ENCODE measurements around the gene PLXDC2. TPM values are rescaled to one million over a fixed set of nuclear protein-coding genes. Genes with fewer than 3 reads are reported as not detected.

PLXDC2 gene
- total RNA-seq, 3 donors from 2014 or later (not counting 1 experiment from before 2014, with no cell fraction given) = 16.9 to 22.9 (median 21.6) TPM

- Mint-ChIP-seq H3K4me3 (no peak overlapping the region), H3K36me3 (no peaks in the 10 kb centered on the region), H3K4me1 (peaks cover 1% of the 10 kb centered on the region in 2 donors), H3K27me3 (ENCODE audit: low read depth in 2 of 2) (no peaks in the 10 kb centered on the region), H3K9me3 (no peaks in the 10 kb centered on the region), H3K27ac (no peak overlapping the region)
- H3K4me3 ChIP-seq (ENCODE audit: low read length) = no peak overlapping the region
- H3K4me1 ChIP-seq (ENCODE audit: control insufficient read depth, insufficient read depth, low read length) = no peaks in the 10 kb centered on the region
- intact Hi-C loops (cut with micrococcal nuclease) = no loop called here
- no peak overlapping the region for H3K27ac ChIP-seq (ENCODE audit: low read length)
- no peaks in the 10 kb centered on the region for H3K27me3 ChIP-seq (ENCODE audit: control insufficient read depth, insufficient read depth, low read length)
- 100% methylated on average over 1 of the region's 2 CpGs for WGBS (ENCODE audit: insufficient coverage)
- H3K36me3 ChIP-seq (ENCODE audit: control insufficient read depth, insufficient read depth, low read length) = no peaks in the 10 kb centered on the region
- no peaks in the 10 kb centered on the region for H3K9me3 ChIP-seq (ENCODE audit: control insufficient read depth, insufficient read depth, low read length)
- no peak for DNase-seq
- no peak for ATAC-seq
- TF ChIP-seq, protein P1, sequence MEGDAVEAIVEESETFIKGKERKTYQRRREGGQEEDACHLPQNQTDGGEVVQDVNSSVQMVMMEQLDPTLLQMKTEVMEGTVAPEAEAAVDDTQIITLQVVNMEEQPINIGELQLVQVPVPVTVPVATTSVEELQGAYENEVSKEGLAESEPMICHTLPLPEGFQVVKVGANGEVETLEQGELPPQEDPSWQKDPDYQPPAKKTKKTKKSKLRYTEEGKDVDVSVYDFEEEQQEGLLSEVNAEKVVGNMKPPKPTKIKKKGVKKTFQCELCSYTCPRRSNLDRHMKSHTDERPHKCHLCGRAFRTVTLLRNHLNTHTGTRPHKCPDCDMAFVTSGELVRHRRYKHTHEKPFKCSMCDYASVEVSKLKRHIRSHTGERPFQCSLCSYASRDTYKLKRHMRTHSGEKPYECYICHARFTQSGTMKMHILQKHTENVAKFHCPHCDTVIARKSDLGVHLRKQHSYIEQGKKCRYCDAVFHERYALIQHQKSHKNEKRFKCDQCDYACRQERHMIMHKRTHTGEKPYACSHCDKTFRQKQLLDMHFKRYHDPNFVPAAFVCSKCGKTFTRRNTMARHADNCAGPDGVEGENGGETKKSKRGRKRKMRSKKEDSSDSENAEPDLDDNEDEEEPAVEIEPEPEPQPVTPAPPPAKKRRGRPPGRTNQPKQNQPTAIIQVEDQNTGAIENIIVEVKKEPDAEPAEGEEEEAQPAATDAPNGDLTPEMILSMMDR (IDR thresholded peaks at IDR 0.05) = no peak
These were observed 170.4 kb downstream of the PLXDC2 start for GRCh38 chr10:19986591-19986990.

- Mint-ChIP-seq H3K4me3 (no peak overlapping the region), H3K36me3 (no peaks in the 10 kb centered on the region), H3K27ac (no peak overlapping the region), H3K4me1 (peaks cover 6% of the 10 kb centered on the region in 2 donors), H3K27me3 (ENCODE audit: low read depth in 2 of 2) (no peaks in the 10 kb centered on the region), H3K9me3 (no peaks in the 10 kb centered on the region)
- H3K4me1 ChIP-seq (ENCODE audit: control insufficient read depth, insufficient read depth, low read length) = no peaks in the 10 kb centered on the region
- no peaks in the 10 kb centered on the region for H3K27me3 ChIP-seq (ENCODE audit: control insufficient read depth, insufficient read depth, low read length)
- DNase-seq (no peak), ATAC-seq (no peak)
- H3K9me3 ChIP-seq (ENCODE audit: control insufficient read depth, insufficient read depth, low read length) = no peaks in the 10 kb centered on the region
- intact Hi-C loops (cut with micrococcal nuclease) = no loop called here
- TF ChIP-seq, protein P1 (IDR thresholded peaks at IDR 0.05) = no peak
- no CpG with 5 or more reads among the region's 1 CpG for WGBS (ENCODE audit: insufficient coverage)
- H3K27ac ChIP-seq (ENCODE audit: low read length) = no peak overlapping the region
- H3K4me3 ChIP-seq (ENCODE audit: low read length) = no peak overlapping the region
- no peaks in the 10 kb centered on the region for H3K36me3 ChIP-seq (ENCODE audit: control insufficient read depth, insufficient read depth, low read length)
These were observed 171.7 kb downstream of the PLXDC2 start for GRCh38 chr10:19987931-19988330.

GRCh38 chr10:19993714-19994315, 177.6 kb downstream of the PLXDC2 start:
- no peaks in the 10 kb centered on the region for H3K27me3 Mint-ChIP-seq (ENCODE audit: low read depth in 2 of 2)
- Histone ChIP-seq H3K27me3 (ENCODE audit: control insufficient read depth, insufficient read depth, low read length) (no peaks in the 10 kb centered on the region), H3K27ac (ENCODE audit: low read length) (no peak overlapping the region), H3K9me3 (ENCODE audit: control insufficient read depth, insufficient read depth, low read length) (no peaks in the 10 kb centered on the region), H3K4me1 (ENCODE audit: control insufficient read depth, insufficient read depth, low read length) (no peaks in the 10 kb centered on the region), H3K36me3 (ENCODE audit: control insufficient read depth, insufficient read depth, low read length) (no peaks in the 10 kb centered on the region), H3K4me3 (ENCODE audit: low read length) (no peak overlapping the region)
- TF ChIP-seq, protein P1 (IDR thresholded peaks at IDR 0.05) = no peak
- 79% methylated on average over 1 of the region's 3 CpGs for WGBS (ENCODE audit: insufficient coverage)
- H3K4me1 Mint-ChIP-seq = peaks cover 9 to 12% of the 10 kb centered on the region in 2 donors
- no peaks in the 10 kb centered on the region for H3K9me3 Mint-ChIP-seq
- no peaks in the 10 kb centered on the region for H3K36me3 Mint-ChIP-seq
- DNase-seq = no peak
- intact Hi-C loops (cut with micrococcal nuclease) = no loop called here
- no peak overlapping the region for H3K4me3 Mint-ChIP-seq
- no peak overlapping the region for H3K27ac Mint-ChIP-seq
- no peak for ATAC-seq

DNA sequence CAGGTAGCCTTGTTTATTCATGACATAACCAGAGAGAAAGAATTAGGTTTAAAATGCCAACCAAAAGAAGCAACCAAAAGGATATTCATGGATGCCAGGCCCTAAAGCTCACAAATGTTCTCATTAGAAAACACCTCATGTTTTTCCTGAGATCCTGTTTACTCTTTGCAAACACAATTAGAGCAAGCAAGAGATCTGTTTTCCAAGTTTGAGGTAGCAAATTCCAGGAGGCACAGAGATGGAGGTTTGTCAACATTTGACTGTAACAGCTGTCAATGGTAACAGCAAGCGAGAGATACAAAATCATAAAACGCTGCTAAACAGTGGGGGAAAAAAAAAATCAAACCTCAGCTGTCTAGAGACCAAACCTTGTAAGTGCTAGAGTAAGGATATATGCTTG, 182.2 kb downstream of the PLXDC2 start:
- TF ChIP-seq, protein P1 (IDR thresholded peaks at IDR 0.05) = no peak
- Histone ChIP-seq H3K27ac (ENCODE audit: low read length) (no peak overlapping the region), H3K36me3 (ENCODE audit: control insufficient read depth, insufficient read depth, low read length) (no peaks in the 10 kb centered on the region), H3K4me1 (ENCODE audit: control insufficient read depth, insufficient read depth, low read length) (peaks cover 4% of the 10 kb centered on the region), H3K9me3 (ENCODE audit: control insufficient read depth, insufficient read depth, low read length) (no peaks in the 10 kb centered on the region), H3K27me3 (ENCODE audit: control insufficient read depth, insufficient read depth, low read length) (no peaks in the 10 kb centered on the region), H3K4me3 (ENCODE audit: low read length) (no peak overlapping the region)
- Mint-ChIP-seq H3K27ac (no peak overlapping the region), H3K9me3 (no peaks in the 10 kb centered on the region), H3K4me3 (no peak overlapping the region), H3K27me3 (ENCODE audit: low read depth in 2 of 2) (no peaks in the 10 kb centered on the region), H3K36me3 (no peaks in the 10 kb centered on the region), H3K4me1 (peaks cover 18 to 25% of the 10 kb centered on the region in 2 donors)
- intact Hi-C loops (cut with micrococcal nuclease) = no loop called here
- WGBS (ENCODE audit: insufficient coverage) = 88% methylated on average over 2 of the region's 2 CpGs
- no peak for DNase-seq
- ATAC-seq = no peak

Measured in natural killer cell (primary cell).